ENCODE results near the gene FANCM. TPM values are rescaled to one million over a fixed set of nuclear protein-coding genes. Genes with fewer than 3 reads are reported as not detected.

FANCM gene
- total and polyA plus RNA-seq, 8 donors, result 0.92 to 15.2 (median 3.0) TPM

DNA sequence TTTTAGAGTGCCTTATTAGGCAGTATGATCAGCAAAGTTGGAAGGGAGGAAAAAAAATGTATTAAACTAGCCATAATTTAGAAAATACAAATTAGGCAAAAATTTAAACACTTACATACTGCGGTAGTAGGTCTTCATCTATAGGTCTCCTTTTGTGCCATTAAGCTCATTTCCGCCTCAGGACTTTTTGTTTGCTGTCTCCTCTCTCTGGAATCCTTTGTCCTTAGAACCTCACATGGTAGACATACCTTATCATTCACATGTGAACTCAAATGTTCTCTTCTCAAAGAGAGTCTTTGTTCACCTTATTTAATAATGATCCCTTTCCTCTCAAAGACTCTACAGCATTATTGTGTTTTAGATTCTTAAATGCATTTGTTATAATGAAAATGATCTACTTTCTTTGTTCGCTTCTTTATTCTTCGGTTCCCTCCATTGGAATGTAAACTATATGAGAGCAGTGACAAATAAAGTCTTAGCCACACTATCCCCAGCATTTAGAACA is 14.7 kb downstream of the FANCM start:
- H3K4me1 ChIP-seq, result no peaks in the 10 kb centered on the region
- H3K9me3 ChIP-seq, result no peaks in the 10 kb centered on the region
- no peak overlapping the region for H3K4me3 ChIP-seq
- DNase-seq, result no peak
- peaks cover 0 to 7% (median 6%) of the 10 kb centered on the region in 4 donors for H3K36me3 ChIP-seq
- intact Hi-C loops (cut with DNase I; ENCODE audit: low total_unique reads), result no loop called here
- TF ChIP-seq POLR2AphosphoS5 (IDR thresholded peaks at IDR 0.05) (no peak), POLR2A (IDR thresholded peaks at IDR 0.05) (no peak), EP300 (IDR thresholded peaks at IDR 0.05) (no peak)
- TF ChIP-seq, protein P1, sequence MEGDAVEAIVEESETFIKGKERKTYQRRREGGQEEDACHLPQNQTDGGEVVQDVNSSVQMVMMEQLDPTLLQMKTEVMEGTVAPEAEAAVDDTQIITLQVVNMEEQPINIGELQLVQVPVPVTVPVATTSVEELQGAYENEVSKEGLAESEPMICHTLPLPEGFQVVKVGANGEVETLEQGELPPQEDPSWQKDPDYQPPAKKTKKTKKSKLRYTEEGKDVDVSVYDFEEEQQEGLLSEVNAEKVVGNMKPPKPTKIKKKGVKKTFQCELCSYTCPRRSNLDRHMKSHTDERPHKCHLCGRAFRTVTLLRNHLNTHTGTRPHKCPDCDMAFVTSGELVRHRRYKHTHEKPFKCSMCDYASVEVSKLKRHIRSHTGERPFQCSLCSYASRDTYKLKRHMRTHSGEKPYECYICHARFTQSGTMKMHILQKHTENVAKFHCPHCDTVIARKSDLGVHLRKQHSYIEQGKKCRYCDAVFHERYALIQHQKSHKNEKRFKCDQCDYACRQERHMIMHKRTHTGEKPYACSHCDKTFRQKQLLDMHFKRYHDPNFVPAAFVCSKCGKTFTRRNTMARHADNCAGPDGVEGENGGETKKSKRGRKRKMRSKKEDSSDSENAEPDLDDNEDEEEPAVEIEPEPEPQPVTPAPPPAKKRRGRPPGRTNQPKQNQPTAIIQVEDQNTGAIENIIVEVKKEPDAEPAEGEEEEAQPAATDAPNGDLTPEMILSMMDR (IDR thresholded peaks at IDR 0.05), result no peak
- H3K27me3 ChIP-seq, result no peaks in the 10 kb centered on the region
- 83 to 95% (median 93%) methylated on average over 4 of the region's 4 CpGs for WGBS, 5 donors
- H3K27ac ChIP-seq, result no peak overlapping the region

DNA sequence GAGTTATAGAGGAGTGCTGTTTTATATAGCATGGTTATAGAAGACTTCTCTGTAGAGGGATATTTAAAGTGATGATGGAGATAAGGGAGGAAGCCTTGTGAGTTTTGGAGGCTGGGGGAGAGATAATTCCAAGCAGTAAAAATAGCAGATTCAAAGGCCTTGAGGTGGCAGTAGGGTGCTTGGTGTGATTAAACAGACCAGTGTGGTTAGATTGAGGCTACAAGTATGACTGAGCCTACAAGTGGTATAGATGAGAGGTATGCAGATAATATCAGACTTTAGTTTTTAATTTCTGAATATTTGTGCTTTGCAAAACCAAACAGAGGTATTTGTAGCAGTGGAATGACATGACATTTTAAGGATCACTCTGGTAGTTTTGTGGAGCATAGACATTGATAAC is 20.3 kb downstream of the FANCM start:
- TF ChIP-seq EP300 (IDR thresholded peaks at IDR 0.05) (no peak), POLR2AphosphoS5 (IDR thresholded peaks at IDR 0.05) (no peak), POLR2A (IDR thresholded peaks at IDR 0.05) (no peak)
- TF ChIP-seq, protein P1 (IDR thresholded peaks at IDR 0.05), result no peak
- no peak overlapping the region for H3K4me3 ChIP-seq
- H3K9me3 ChIP-seq, result no peaks in the 10 kb centered on the region
- intact Hi-C loops (cut with DNase I; ENCODE audit: low total_unique reads), result no loop called here
- H3K36me3 ChIP-seq, result peaks cover 0 to 6% (median 2%) of the 10 kb centered on the region in 4 donors
- no peak overlapping the region for H3K27ac ChIP-seq
- no peaks in the 10 kb centered on the region for H3K4me1 ChIP-seq
- no peaks in the 10 kb centered on the region for H3K27me3 ChIP-seq
- no peak for DNase-seq

- intact Hi-C loops (cut with DNase I; ENCODE audit: low total_unique reads), result no loop called here
- Histone ChIP-seq H3K4me3 (no peak overlapping the region), H3K27ac (no peak overlapping the region), H3K9me3 (no peaks in the 10 kb centered on the region), H3K4me1 (peaks cover 0 to 3% (median 0%) of the 10 kb centered on the region in 4 donors), H3K27me3 (no peaks in the 10 kb centered on the region), H3K36me3 (peaks cover 3 to 26% (median 16%) of the 10 kb centered on the region in 4 donors)
- no peak for TF ChIP-seq EP300 (IDR thresholded peaks at IDR 0.05)
- TF ChIP-seq POLR2AphosphoS5 (IDR thresholded peaks at IDR 0.05), result no peak
- TF ChIP-seq POLR2A (IDR thresholded peaks at IDR 0.05), result no peak
- TF ChIP-seq, protein P1 (IDR thresholded peaks at IDR 0.05), result no peak
- no peak for DNase-seq
These were observed 34.2 kb downstream of the FANCM start for GRCh38 chr14:45169906-45170305.

- Histone ChIP-seq H3K27me3 (no peaks in the 10 kb centered on the region), H3K4me1 (no peaks in the 10 kb centered on the region), H3K4me3 (no peak overlapping the region), H3K36me3 (peaks cover 3 to 4% (median 4%) of the 10 kb centered on the region in 4 donors), H3K9me3 (no peaks in the 10 kb centered on the region), H3K27ac (no peak overlapping the region)
- TF ChIP-seq, protein P1 (IDR thresholded peaks at IDR 0.05), result no peak
- no peak for TF ChIP-seq POLR2A (IDR thresholded peaks at IDR 0.05)
- no peak for TF ChIP-seq EP300 (IDR thresholded peaks at IDR 0.05)
- no peak for TF ChIP-seq POLR2AphosphoS5 (IDR thresholded peaks at IDR 0.05)
- no peak for DNase-seq
- WGBS, 5 donors, result 88 to 94% (median 91%) methylated on average over 5 of the region's 5 CpGs
- intact Hi-C loops (cut with DNase I; ENCODE audit: low total_unique reads), result no loop called here
These were observed 41.3 kb downstream of the FANCM start for GRCh38 chr14:45177076-45177475.
